HL-60 (cell line): ENCODE results near the gene ITGB5.

ENCODE experiments used
- CTCF ChIP-seq: IDR thresholded peaks from one replicate; pipeline ENCODE4 v1.5.1; 2011; ENCODE audit warnings: low read length, control low read depth, inconsistent platforms; ENCODE audit not compliant: insufficient read depth
- GABPA ChIP-seq: IDR thresholded peaks from 2 replicates; pipeline ENCODE4 v1.6.1; 2012; ENCODE audit warnings: low read depth

- TF ChIP-seq CTCF: no peak
- TF ChIP-seq GABPA: no peak
Observed at GRCh38 chr3:124793054-124793739, 94.0 kb downstream of the ITGB5 start.
